Muscle layer of duodenum (tissue), 2 donors: ENCODE results near the gene HOXB5.
A peak's percentile ranks its signal among the peaks of the same experiment; 100 is the strongest.

ENCODE experiments used
- H3K27ac ChIP-seq: one replicate; pipeline ENCODE4 v1.7.0; 2013; ENCODE audit warnings: mild to moderate bottlenecking, low read length
- H3K27me3 ChIP-seq: one replicate; pipeline ENCODE4 v1.7.0; 2013; ENCODE audit warnings: low read depth, mild to moderate bottlenecking, control low read depth, low read length
- H3K36me3 ChIP-seq, 2 donors: one replicate each; pipeline ENCODE4 v1.7.0; 2013; ENCODE audit warnings: low read length in 2 of 2, control low read depth in 1 of 2, mild to moderate bottlenecking in 1 of 2; ENCODE audit not compliant: insufficient read depth in 2 of 2, control insufficient read depth in 1 of 2
- H3K4me1 ChIP-seq, 2 donors: one replicate each; pipeline ENCODE4 v1.7.0; 2013; ENCODE audit warnings: low read length in 2 of 2, mild to moderate bottlenecking in 2 of 2, control low read depth in 1 of 2, moderate library complexity in 1 of 2; ENCODE audit not compliant: insufficient read depth in 2 of 2, control insufficient read depth in 1 of 2
- H3K4me3 ChIP-seq, 2 donors: one replicate each; pipeline ENCODE4 v1.7.0; 2013; ENCODE audit warnings: low read length in 2 of 2, low read depth in 1 of 2, mild to moderate bottlenecking in 1 of 2
- H3K9me3 ChIP-seq, 2 donors: one replicate each; pipeline ENCODE4 v1.7.0; 2013; ENCODE audit warnings: low read length in 2 of 2, control low read depth in 1 of 2, mild to moderate bottlenecking in 1 of 2; ENCODE audit not compliant: control insufficient read depth in 1 of 2
- donor health status: healthy.

The HOXB5 gene

DNA sequence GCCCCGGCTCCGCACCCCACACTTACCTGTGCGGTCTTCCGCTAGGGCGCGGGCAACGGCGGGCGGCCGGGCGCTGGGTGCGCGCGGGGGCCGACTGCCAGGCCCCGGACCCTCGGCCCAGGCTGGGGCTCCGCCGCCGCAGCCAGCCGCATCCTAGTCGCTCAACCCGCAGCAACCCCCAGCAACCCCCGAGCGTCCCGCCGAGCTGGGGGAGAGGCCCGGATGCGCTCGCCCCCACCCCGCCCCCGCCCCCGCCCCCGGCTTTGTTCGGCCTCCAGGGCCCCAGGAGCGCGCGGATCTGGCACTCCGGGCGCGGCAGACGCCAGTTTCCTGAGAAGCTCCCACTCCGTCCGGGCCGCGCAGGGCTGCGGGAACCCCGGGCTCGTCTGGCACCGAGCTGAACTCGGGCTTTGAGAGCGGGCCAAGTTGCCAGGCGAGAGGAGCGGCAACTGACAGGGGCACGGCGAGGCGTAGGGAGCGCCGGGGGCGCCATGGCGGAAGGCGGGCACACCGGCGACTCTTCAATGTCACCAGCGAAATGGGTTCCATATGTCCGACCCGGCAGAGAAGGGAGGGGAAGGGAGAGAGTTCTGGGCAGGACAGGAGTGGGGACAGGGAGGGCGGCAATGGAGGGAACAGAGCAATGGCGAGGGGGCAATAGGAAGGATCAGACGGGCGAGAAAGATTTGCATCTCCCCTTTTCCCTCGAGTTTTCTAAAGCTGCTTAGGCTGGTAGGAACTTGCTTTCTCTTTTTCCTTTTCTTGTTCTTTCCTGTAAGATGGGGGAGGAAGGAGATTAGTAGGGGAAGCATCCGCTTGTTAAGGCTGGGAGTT, 29.2 kb downstream of the HOXB5 start:
- Histone ChIP-seq H3K36me3 (no peaks in the 10 kb centered on the region), H3K9me3 (no peaks in the 10 kb centered on the region), H3K4me1 (peaks cover 36 to 84% of the 10 kb centered on the region in 2 donors), H3K27ac (peak overlapping the region; percentile 87), H3K4me3 (peak overlapping the region; percentile 56 to 58), H3K27me3 (peaks cover 30% of the 10 kb centered on the region)

DNA sequence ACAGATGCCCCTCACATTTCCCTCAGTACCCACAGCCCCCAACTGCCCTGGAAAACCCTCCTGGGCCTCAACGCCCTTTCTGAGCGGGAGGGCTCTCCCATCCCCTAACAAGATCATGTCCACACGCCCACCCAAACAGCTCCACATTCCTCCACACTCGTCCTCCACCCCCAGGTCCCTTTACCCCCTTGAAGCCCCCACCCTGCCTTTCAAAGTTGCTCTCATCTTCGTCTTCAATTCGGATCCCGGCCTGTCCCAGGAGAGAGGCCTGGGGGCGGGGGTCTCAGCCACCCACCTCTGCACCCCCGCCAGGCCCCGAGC, 29.8 kb downstream of the HOXB5 start:
- H3K4me1 ChIP-seq: peaks cover 35 to 86% of the 10 kb centered on the region in 2 donors

DNA sequence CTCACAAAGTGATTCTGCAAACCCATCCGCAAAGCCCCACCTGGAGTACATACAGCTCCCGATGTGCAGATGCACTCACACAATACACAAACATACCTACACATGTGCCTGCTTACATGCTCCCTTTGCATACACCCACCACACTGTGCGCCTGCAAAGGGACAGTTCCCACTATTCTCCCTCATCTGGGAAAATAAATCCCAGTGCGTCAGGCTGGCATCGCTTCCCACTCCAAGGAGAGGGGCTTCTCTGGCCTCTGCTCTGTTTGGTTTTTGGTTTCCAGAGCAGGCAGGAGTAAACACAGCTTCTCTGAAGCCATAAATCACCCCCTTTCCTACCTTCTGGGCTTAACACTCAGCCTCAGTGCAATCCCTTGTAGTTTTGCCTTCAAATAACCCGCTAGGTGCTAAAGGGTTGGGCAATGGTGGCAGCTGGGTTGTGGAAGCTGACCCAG, 30.2 kb downstream of the HOXB5 start:
- Histone ChIP-seq H3K4me3 (peak overlapping the region; percentile 41 to 54), H3K4me1 (peaks cover 35 to 84% of the 10 kb centered on the region in 2 donors), H3K9me3 (no peaks in the 10 kb centered on the region), H3K27ac (peak overlapping the region; percentile 76), H3K36me3 (no peaks in the 10 kb centered on the region), H3K27me3 (peaks cover 22% of the 10 kb centered on the region)

More for the DNA sequence above, 29.8 kb downstream of the HOXB5 start:
- H3K36me3 ChIP-seq: no peaks in the 10 kb centered on the region
- peaks cover 26% of the 10 kb centered on the region for H3K27me3 ChIP-seq
- peak overlapping the region; percentile 41 to 54 for H3K4me3 ChIP-seq
- no peaks in the 10 kb centered on the region for H3K9me3 ChIP-seq
- peak overlapping the region; percentile 76 for H3K27ac ChIP-seq

DNA sequence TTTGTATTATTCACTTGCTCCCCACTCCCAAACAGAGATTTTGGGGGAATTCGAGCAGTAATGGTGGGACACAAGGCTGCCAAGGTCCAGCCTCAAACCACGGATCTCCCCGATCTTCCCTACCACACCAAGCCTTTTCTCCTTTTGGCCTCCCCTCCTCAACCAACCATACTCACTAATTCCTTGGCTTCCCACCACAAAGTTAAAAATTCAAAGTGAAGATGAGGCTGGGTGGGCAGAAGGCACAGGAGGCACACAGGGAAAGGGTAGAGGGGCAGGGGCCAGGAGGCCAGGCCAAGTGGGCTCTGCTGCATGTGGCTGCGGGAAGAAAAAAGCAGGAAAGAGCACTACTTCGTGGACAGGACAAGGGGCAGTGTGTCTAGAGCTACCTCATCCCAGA, 30.6 kb downstream of the HOXB5 start:
- H3K27ac ChIP-seq: peak overlapping the region; percentile 76
- no peaks in the 10 kb centered on the region for H3K9me3 ChIP-seq
- peak overlapping the region; percentile 7 to 41 for H3K4me3 ChIP-seq
- peaks cover 18% of the 10 kb centered on the region for H3K27me3 ChIP-seq
- peaks cover 35 to 84% of the 10 kb centered on the region in 2 donors for H3K4me1 ChIP-seq
- H3K36me3 ChIP-seq: no peaks in the 10 kb centered on the region

DNA sequence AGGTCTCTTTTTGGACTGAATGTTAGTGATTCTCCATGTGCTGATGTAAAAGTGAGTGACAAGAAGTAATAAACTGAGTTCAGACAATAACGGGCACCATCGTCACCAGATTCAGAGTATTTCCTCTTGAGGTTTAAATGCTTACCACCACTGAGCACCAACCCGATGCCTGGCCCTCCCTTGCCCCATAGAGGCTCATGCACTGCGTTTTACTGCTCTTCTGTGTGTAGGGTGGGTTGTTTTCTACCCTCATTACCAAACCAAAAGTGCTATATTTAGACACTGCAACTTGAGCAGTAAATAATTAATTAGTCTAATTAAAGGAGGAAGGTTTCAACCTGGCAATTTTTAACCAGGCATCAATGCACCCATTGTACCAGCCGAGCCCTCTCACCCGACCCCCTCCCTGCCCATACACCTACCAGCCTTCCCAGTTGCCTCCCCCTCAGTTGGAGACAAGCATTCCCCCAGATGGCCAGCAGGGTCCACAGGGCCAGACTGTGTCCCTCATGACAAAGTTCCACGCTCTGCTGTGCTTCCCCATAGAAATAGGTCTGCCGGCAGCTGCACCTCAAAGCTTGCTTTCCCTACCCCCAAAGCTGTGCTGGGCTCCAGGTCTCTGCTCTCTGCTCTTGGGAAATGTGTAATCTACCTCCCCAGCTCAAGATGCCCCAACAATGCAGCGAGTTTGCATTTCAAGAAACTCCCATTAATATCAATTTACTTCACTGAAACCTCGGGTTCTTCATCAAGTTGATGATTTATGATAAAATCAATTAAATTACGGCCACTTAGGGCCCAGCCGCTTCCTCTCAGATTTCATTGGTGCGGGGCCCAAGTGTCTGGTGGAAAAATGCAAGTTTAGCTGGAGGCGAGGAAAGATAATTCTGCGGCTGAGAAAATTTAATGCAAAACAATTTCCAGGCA, 31.4 kb downstream of the HOXB5 start:
- Histone ChIP-seq H3K36me3 (no peaks in the 10 kb centered on the region), H3K4me3 (peak overlapping the region in 1 of 2 donors; percentile 3), H3K9me3 (no peaks in the 10 kb centered on the region), H3K27ac (peak overlapping the region; percentile 76), H3K27me3 (peaks cover 18% of the 10 kb centered on the region), H3K4me1 (peaks cover 35 to 84% of the 10 kb centered on the region in 2 donors)

DNA sequence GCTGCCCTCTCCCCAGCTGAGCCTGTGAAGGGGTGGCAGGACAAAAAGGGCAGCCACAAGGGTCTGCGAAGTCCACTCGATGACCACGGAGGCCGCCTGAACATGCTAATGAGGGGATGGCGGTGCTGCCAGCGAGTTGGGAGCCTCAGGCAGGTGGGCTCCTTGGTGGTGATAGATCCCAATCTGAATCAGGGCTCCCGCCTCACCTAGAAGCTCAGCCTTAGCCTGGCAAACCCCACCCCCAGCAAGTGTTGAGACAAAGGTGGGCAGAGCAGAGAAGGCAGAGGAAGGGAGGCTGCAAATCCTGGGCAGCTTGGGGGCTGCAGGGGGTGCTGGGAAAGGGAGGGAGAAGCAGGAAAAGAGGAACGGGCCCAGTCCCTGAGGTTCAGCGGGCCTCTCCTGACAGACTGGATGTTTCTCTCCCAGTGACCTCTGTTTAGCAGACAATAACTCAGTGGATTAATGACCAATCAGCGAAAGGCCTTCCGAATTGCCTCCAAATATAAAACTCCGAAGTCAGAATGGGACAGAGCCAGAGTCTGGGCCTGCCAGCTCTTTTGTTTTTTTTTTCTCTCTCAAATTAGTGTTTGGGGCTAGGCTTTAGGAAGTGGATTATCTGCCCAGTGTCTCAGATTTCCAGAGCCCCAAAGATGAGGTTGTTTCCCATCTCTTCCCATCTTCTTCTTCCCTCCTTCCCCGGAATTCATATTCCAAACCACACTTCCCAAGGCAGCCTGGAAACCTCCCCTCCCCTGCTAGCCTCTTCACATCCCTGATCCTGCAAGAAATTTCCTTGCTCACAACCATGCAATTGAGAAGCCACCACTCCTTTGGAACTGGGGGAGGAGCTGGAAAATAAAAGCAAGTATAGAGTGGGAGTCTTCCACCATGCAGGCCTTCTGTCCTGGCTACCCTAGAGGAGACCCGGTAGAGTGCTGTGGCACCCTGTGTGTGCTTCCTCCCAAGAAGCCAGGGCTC, 33.5 kb downstream of the HOXB5 start:
- H3K4me1 ChIP-seq: peaks cover 27 to 78% of the 10 kb centered on the region in 2 donors
- peak overlapping the region; percentile 81 for H3K27ac ChIP-seq
- peaks cover 7% of the 10 kb centered on the region for H3K27me3 ChIP-seq
- H3K4me3 ChIP-seq: peak overlapping the region; percentile 9 to 29
- no peaks in the 10 kb centered on the region for H3K36me3 ChIP-seq
- no peaks in the 10 kb centered on the region for H3K9me3 ChIP-seq

DNA sequence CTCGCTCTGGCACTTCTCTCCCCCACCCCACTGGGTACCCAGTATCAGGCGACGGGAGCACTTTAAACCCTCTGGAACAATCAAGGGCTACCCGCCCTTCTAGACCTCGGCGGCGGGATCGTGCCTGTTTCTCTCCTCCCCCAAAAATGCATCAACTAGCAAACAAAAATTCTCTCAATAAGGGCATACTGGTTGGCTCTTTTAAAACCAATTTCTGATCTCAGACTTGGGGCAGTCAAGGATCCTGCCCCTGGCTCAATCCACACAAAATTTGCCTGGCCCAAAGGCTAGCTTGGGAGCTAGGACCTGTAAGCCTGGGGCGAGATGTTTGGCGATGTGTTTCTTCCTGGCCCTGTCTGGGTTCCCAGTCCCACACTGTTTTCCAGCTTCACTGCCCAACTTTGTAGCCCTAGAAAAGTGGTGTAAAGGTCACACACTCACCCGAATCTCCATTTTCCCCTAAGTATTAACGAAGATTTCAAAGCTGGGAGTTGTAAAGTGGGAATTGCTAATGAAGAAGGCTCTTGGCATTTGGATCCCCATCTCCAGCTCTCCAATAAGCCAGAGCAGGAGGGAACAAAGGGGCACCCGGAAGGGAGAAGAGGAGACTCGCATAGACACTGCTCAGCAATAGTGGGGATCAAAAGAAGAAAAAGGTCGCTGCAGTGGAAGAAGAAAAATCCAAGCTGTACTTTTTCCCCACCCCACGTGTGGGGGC, 34.3 kb downstream of the HOXB5 start:
- peaks cover 7% of the 10 kb centered on the region for H3K27me3 ChIP-seq
- peaks cover 22 to 78% of the 10 kb centered on the region in 2 donors for H3K4me1 ChIP-seq
- peak overlapping the region; percentile 81 for H3K27ac ChIP-seq

DNA sequence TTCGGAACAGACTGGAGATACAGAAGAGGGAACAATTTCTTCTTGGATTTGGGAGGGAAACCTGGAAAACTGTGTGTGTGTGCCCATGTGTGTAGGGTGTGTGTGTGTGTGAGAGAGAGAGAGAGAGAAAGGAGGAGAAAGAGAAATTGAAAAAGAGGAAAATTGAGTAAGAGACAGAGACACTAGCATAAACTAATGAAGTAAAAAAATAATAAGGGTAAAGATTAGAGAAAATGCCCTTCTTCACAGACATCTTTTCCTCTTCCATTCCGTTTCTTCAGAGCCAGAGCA, 34.8 kb downstream of the HOXB5 start:
- Histone ChIP-seq H3K27me3 (peaks cover 9% of the 10 kb centered on the region), H3K27ac (peak overlapping the region; percentile 81), H3K4me1 (peaks cover 22 to 77% of the 10 kb centered on the region in 2 donors), H3K36me3 (no peaks in the 10 kb centered on the region), H3K9me3 (no peaks in the 10 kb centered on the region), H3K4me3 (peak overlapping the region in 1 of 2 donors; percentile 5)

More for the DNA sequence above, 34.3 kb downstream of the HOXB5 start:
- H3K9me3 ChIP-seq: no peaks in the 10 kb centered on the region
- H3K36me3 ChIP-seq: no peaks in the 10 kb centered on the region
- peak overlapping the region; percentile 5 to 9 for H3K4me3 ChIP-seq

DNA sequence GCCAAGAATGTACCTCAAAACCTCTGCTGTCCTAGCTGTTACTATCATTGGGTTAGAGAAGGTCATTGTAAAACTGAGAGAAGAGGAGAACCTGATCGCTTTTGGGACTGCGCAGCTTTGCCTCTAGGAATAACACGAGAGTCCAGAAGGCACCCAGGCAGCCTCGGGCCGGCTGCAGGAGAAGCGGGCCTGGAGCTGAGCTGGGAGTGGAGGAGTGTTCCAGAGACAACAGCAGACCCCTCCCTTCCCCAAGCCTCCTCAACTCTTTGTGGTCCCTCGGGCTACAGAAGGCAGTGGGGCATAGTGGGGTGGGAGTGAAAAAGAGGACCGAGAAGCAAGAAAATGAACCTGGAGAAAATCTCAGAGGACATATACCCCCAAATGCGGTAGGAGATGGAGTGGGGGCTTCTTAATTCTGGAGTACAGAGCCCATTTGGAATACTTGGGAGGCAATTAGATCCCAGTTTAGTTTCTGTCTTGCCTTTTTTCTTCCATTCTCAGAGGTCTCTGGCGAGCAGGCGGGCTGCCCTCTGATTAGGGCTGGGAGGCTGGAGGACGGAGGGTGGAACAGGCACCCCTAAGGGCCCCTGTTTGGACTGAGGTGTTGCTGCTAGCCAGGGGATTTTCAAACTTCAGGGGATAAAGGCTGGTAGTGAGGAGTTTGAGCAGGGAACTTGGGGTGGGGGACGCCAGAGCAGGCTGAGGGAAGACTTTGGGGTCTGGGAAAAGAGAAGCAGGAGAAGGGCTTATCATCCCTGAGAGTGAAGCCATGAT, 35.3 kb downstream of the HOXB5 start:
- Histone ChIP-seq H3K9me3 (no peaks in the 10 kb centered on the region), H3K27ac (peak overlapping the region; percentile 81), H3K4me3 (peak overlapping the region; percentile 39 to 43), H3K36me3 (no peaks in the 10 kb centered on the region), H3K27me3 (peaks cover 9% of the 10 kb centered on the region), H3K4me1 (peaks cover 19 to 72% of the 10 kb centered on the region in 2 donors)
